HEK293 (cell line): Measurements from ENCODE around the gene PRICKLE1.

Experiments
- CTCF ChIA-PET: fragments of 350-600 bp; formaldehyde crosslinking; extraction: SDS; loops from one replicate; lab custom pipeline; 2021; ENCODE audit warnings: antibody characterized with exemption; lab: Yijun Ruan, JAX
- POLR2A ChIA-PET: fragments of 300-600 bp; formaldehyde crosslinking; extraction: SDS; loops from one replicate; lab custom pipeline; 2020; ENCODE audit warnings: antibody characterized with exemption, inconsistent platforms; lab: Yijun Ruan, JAX
- H3K27ac ChIP-seq: fragments of 200-500 bp; sonication (Bioruptor generic); 2 replicates; pipeline ENCODE4 v1.5.1; 2014; ENCODE audit warnings: low read depth, low read length, control low read depth, inconsistent platforms; ENCODE audit errors: extremely low read depth
- H3K36me3 ChIP-seq, 2 experiments: fragments of 200-500 bp in 1 of 2; sonication (Bioruptor generic) in 1 of 2; 1 replicate in 1 of 2; 2 replicates in 1 of 2; pipeline ENCODE4 v1.5.1; 2014 to 2017; ENCODE audit warnings: inconsistent platforms in 2 of 2, low read length in 2 of 2; ENCODE audit not compliant: control insufficient read depth in 2 of 2, insufficient read depth in 1 of 2
- H3K4me1 ChIP-seq: fragments of 200-500 bp; sonication (Bioruptor generic); 2 replicates; pipeline ENCODE4 v1.5.1; 2014; ENCODE audit warnings: mild to moderate bottlenecking, low read length, inconsistent platforms; ENCODE audit not compliant: control insufficient read depth, insufficient read depth
- H3K4me3 ChIP-seq: 2 replicates; pipeline ENCODE4 v1.5.1; 2011; ENCODE audit warnings: low read depth, mild to moderate bottlenecking, control low read depth, low read length, moderate library complexity
- H3K9me3 ChIP-seq: fragments of 200-500 bp; sonication (Bioruptor generic); 2 replicates; pipeline ENCODE4 v1.5.1; 2014; ENCODE audit warnings: low read depth, low read length, inconsistent platforms; ENCODE audit not compliant: control insufficient read depth, insufficient read depth
- BCL11B ChIP-seq: fragments of 450-650 bp; formaldehyde crosslinking; IDR thresholded peaks from 2 replicates; pipeline ENCODE4 v1.5.1; 2016; ENCODE audit warnings: low read depth, missing biosample characterization, missing genetic modification characterization
- FEZF1 ChIP-seq: fragments of 450-650 bp; formaldehyde crosslinking; IDR thresholded peaks from 2 replicates; pipeline ENCODE4 v1.5.1; 2016; ENCODE audit warnings: missing biosample characterization, missing genetic modification characterization
- GLI2 ChIP-seq: fragments of 450-650 bp; formaldehyde crosslinking; IDR thresholded peaks from 2 replicates; pipeline ENCODE4; 2017; ENCODE audit warnings: missing biosample characterization, missing genetic modification characterization, low read depth, borderline replicate concordance
- HOXD13 ChIP-seq: sonication (generic); formaldehyde crosslinking; IDR thresholded peaks from 2 replicates; pipeline ENCODE4 v1.8.0; 2022; ENCODE audit warnings: missing genetic modification reagents, borderline replicate concordance
- MEIS1 ChIP-seq: sonication (generic); formaldehyde crosslinking; IDR thresholded peaks from 2 replicates; pipeline ENCODE4 v1.8.1; 2022; ENCODE audit warnings: missing genetic modification reagents, mild to moderate bottlenecking, borderline replicate concordance
- OVOL3 ChIP-seq: fragments of 450-650 bp; formaldehyde crosslinking; IDR thresholded peaks from 2 replicates; pipeline ENCODE4 v1.5.1; 2016; ENCODE audit warnings: missing biosample characterization, missing genetic modification characterization
- SETDB1 ChIP-seq: IDR thresholded peaks from one replicate; pipeline ENCODE4 v1.6.1; 2017; ENCODE audit warnings: mild to moderate bottlenecking, low read length, moderate library complexity, mixed read lengths; ENCODE audit not compliant: insufficient read length
- YY1 ChIP-seq: fragments of 450-650 bp; formaldehyde crosslinking; IDR thresholded peaks from 2 replicates; pipeline ENCODE4 v1.5.1; 2018; ENCODE audit warnings: missing biosample characterization, missing genetic modification characterization
- ZBTB21 ChIP-seq: fragments of 450-650 bp; formaldehyde crosslinking; IDR thresholded peaks from 2 replicates; pipeline ENCODE4 v1.5.1; 2017; ENCODE audit warnings: missing biosample characterization, missing genetic modification characterization
- ZFP41 ChIP-seq: fragments of 450-650 bp; formaldehyde crosslinking; IDR thresholded peaks from 2 replicates; pipeline ENCODE4 v1.5.1; 2016; ENCODE audit warnings: missing biosample characterization, missing genetic modification characterization, borderline replicate concordance
- ZNF223 ChIP-seq: fragments of 450-650 bp; formaldehyde crosslinking; IDR thresholded peaks from 2 replicates; pipeline ENCODE4 v1.5.1; 2016; ENCODE audit warnings: missing biosample characterization, missing genetic modification characterization
- ZNF350 ChIP-seq: fragments of 450-650 bp; formaldehyde crosslinking; IDR thresholded peaks from 2 replicates; pipeline ENCODE4 v1.5.0; 2017; ENCODE audit warnings: missing biosample characterization, mild to moderate bottlenecking, missing genetic modification characterization
- ZNF48 ChIP-seq: fragments of 450-650 bp; formaldehyde crosslinking; IDR thresholded peaks from 2 replicates; pipeline ENCODE4 v1.5.1; 2016; ENCODE audit warnings: missing biosample characterization, missing genetic modification characterization
- ZNF521 ChIP-seq: fragments of 450-650 bp; formaldehyde crosslinking; IDR thresholded peaks from 2 replicates; pipeline ENCODE4 v1.5.1; 2017; ENCODE audit warnings: missing biosample characterization, mild to moderate bottlenecking, missing genetic modification characterization
- ZNF571 ChIP-seq: fragments of 450-650 bp; formaldehyde crosslinking; IDR thresholded peaks from 2 replicates; pipeline ENCODE4 v1.5.0; 2017; ENCODE audit warnings: missing biosample characterization, missing genetic modification characterization
- ZNF610 ChIP-seq: fragments of 450-650 bp; formaldehyde crosslinking; IDR thresholded peaks from 2 replicates; pipeline ENCODE4 v1.5.1; 2016; ENCODE audit warnings: missing biosample characterization, missing genetic modification characterization, borderline replicate concordance
- ZNF624 ChIP-seq: fragments of 450-650 bp; formaldehyde crosslinking; IDR thresholded peaks from 2 replicates; pipeline ENCODE4 v1.5.1; 2017; ENCODE audit warnings: missing biosample characterization, missing genetic modification characterization
- ZNF626 ChIP-seq: fragments of 450-650 bp; sonication (Bioruptor Pico); formaldehyde crosslinking; IDR thresholded peaks from 2 replicates; pipeline ENCODE4 v1.5.1; 2018; ENCODE audit warnings: missing biosample characterization, missing genetic modification characterization, inconsistent platforms
- ZNF777 ChIP-seq: fragments of 450-650 bp; formaldehyde crosslinking; IDR thresholded peaks from 2 replicates; pipeline ENCODE4 v1.5.1; 2017; ENCODE audit warnings: missing biosample characterization, missing genetic modification characterization, borderline replicate concordance
- TF ChIP-seq, protein P1 (sequence below): fragments of 450-650 bp; formaldehyde crosslinking; IDR thresholded peaks from 2 replicates; pipeline ENCODE4 v1.5.1; 2016; ENCODE audit warnings: missing biosample characterization, missing genetic modification characterization
- TF ChIP-seq, protein P2 (sequence below): fragments of 450-650 bp; formaldehyde crosslinking; optimal IDR thresholded peaks from 2 replicates; pipeline ENCODE3; 2016; ENCODE audit warnings: missing biosample characterization, mild to moderate bottlenecking, missing genetic modification characterization
- TF ChIP-seq, protein P3 (sequence below): fragments of 450-650 bp; formaldehyde crosslinking; IDR thresholded peaks from 2 replicates; pipeline ENCODE4 v1.5.1; 2016; ENCODE audit warnings: missing biosample characterization, missing genetic modification characterization
- TF ChIP-seq, protein P4 (sequence below): fragments of 450-650 bp; formaldehyde crosslinking; IDR thresholded peaks from 2 replicates; pipeline ENCODE4 v1.5.1; 2016; ENCODE audit warnings: missing biosample characterization, missing genetic modification characterization, low read depth

The PRICKLE1 gene

DNA sequence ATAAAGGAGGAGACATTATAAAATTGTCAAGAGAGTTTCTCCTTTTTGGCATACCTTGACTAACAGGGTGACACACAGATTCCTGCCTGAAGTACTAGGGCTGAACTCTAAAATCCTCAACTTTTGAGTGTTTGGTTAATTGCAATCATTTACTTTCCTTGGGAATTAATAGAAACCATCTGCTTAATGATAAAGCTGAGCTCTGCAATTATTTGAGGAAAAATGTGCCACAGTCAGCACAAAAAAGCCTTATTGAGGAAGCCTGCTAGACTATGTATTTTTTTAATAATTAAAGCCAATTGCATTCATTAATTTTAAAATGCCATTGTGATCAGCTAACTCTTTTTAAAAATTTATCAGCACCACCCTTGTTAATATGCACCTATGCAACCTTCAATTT lies 38.7 kb downstream of the PRICKLE1 start:
- Histone ChIP-seq H3K4me3 (no peak overlapping the region), H3K27ac (no peak overlapping the region), H3K9me3 (no peaks in the 10 kb centered on the region), H3K4me1 (no peaks in the 10 kb centered on the region), H3K36me3 (peaks cover 0 to 5% of the 10 kb centered on the region in 2 experiments; a peak in 1 of 3 replicates)
- TF ChIP-seq ZNF48, result no peak
- TF ChIP-seq, protein P1, sequence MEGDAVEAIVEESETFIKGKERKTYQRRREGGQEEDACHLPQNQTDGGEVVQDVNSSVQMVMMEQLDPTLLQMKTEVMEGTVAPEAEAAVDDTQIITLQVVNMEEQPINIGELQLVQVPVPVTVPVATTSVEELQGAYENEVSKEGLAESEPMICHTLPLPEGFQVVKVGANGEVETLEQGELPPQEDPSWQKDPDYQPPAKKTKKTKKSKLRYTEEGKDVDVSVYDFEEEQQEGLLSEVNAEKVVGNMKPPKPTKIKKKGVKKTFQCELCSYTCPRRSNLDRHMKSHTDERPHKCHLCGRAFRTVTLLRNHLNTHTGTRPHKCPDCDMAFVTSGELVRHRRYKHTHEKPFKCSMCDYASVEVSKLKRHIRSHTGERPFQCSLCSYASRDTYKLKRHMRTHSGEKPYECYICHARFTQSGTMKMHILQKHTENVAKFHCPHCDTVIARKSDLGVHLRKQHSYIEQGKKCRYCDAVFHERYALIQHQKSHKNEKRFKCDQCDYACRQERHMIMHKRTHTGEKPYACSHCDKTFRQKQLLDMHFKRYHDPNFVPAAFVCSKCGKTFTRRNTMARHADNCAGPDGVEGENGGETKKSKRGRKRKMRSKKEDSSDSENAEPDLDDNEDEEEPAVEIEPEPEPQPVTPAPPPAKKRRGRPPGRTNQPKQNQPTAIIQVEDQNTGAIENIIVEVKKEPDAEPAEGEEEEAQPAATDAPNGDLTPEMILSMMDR (tag by site-specific recombination), result no peak
- no peak for TF ChIP-seq ZBTB21 (tag by site-specific recombination)
- no peak for TF ChIP-seq ZNF571 (tag by site-specific recombination)
- TF ChIP-seq MEIS1 (CRISPR knock-in tag), result no peak
- no peak for TF ChIP-seq HOXD13 (CRISPR knock-in tag)
- TF ChIP-seq SETDB1, result no peak
- ChIA-PET POLR2A (no interaction called here), CTCF (no interaction called here)

DNA sequence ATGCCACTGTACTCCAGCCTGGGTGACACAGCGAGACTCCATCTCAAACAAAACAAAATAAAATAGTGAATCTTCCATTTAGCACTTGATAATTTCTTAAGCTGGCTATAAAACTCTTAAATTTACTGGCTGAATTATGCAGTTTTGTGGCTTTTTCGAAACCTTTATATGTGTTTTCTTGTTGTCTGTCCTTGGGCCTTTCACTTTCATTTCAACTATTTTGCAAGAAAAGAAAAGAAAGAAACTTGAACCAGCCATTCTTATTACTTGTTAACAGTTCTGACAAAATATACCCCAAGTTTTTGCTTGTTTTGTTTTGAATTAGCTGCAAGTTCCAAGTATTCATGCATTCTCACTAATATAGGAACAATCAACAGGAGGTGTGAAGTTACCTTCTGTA lies 42.8 kb downstream of the PRICKLE1 start:
- CTCF ChIA-PET, result interaction anchor here (0.6 to 0.7 kb wide), 2 partner anchors 29 to 789 kb away, joined by 3 read pairs; no protein-coding TSS in a partner anchor
- no peak overlapping the region for H3K4me3 ChIP-seq

DNA sequence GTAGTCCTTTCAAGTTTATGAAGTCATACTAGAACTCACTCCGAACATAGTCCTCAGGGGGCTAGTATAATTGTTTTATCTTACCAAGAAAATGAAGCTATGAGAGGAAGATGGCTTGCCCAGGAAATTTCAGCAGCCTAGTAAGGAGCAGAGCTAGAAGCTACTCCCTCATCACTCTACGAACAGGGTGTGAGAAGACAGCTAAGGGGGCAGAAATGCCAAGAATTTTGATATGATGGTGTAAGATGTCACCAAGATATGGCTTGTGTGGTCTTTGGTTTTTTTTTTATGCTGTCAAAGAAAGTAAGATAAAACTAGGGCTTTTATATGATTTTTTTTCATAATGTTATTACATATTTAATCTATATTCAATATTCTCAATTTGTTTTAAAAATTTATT lies 47.6 kb downstream of the PRICKLE1 start:
- no peak for TF ChIP-seq ZNF610
- TF ChIP-seq ZNF624 (tag by site-specific recombination), result no peak
- TF ChIP-seq, protein P2, sequence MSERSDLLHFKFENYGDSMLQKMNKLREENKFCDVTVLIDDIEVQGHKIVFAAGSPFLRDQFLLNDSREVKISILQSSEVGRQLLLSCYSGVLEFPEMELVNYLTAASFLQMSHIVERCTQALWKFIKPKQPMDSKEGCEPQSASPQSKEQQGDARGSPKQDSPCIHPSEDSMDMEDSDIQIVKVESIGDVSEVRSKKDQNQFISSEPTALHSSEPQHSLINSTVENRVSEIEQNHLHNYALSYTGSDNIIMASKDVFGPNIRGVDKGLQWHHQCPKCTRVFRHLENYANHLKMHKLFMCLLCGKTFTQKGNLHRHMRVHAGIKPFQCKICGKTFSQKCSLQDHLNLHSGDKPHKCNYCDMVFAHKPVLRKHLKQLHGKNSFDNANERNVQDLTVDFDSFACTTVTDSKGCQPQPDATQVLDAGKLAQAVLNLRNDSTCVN (tag by site-specific recombination), result no peak
- TF ChIP-seq ZNF350 (tag by site-specific recombination), result no peak
- no peak for TF ChIP-seq FEZF1 (tag by site-specific recombination)
- TF ChIP-seq ZNF223 (tag by site-specific recombination), result no peak
- no peak for TF ChIP-seq GLI2
- TF ChIP-seq YY1 (tag by site-specific recombination), result no peak
- no peak for TF ChIP-seq MEIS1 (CRISPR knock-in tag)
- TF ChIP-seq BCL11B (tag by site-specific recombination), result no peak
- no peak for TF ChIP-seq ZNF777 (tag by site-specific recombination)
- TF ChIP-seq ZNF521, result no peak
- TF ChIP-seq ZFP41 (tag by site-specific recombination), result no peak
- TF ChIP-seq, protein P3, sequence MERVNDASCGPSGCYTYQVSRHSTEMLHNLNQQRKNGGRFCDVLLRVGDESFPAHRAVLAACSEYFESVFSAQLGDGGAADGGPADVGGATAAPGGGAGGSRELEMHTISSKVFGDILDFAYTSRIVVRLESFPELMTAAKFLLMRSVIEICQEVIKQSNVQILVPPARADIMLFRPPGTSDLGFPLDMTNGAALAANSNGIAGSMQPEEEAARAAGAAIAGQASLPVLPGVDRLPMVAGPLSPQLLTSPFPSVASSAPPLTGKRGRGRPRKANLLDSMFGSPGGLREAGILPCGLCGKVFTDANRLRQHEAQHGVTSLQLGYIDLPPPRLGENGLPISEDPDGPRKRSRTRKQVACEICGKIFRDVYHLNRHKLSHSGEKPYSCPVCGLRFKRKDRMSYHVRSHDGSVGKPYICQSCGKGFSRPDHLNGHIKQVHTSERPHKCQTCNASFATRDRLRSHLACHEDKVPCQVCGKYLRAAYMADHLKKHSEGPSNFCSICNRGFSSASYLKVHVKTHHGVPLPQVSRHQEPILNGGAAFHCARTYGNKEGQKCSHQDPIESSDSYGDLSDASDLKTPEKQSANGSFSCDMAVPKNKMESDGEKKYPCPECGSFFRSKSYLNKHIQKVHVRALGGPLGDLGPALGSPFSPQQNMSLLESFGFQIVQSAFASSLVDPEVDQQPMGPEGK (tag by site-specific recombination), result no peak
- no peak for TF ChIP-seq OVOL3 (tag by site-specific recombination)
- TF ChIP-seq ZNF626 (tag by site-specific recombination), result no peak
- TF ChIP-seq, protein P1 (tag by site-specific recombination), result no peak
- TF ChIP-seq, protein P4, sequence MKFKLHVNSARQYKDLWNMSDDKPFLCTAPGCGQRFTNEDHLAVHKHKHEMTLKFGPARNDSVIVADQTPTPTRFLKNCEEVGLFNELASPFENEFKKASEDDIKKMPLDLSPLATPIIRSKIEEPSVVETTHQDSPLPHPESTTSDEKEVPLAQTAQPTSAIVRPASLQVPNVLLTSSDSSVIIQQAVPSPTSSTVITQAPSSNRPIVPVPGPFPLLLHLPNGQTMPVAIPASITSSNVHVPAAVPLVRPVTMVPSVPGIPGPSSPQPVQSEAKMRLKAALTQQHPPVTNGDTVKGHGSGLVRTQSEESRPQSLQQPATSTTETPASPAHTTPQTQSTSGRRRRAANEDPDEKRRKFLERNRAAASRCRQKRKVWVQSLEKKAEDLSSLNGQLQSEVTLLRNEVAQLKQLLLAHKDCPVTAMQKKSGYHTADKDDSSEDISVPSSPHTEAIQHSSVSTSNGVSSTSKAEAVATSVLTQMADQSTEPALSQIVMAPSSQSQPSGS, result no peak

More for the DNA sequence above, 42.8 kb downstream of the PRICKLE1 start:
- H3K27ac ChIP-seq, result no peak overlapping the region
- POLR2A ChIA-PET, result no interaction called here
- no peak for TF ChIP-seq SETDB1
- no peaks in the 10 kb centered on the region for H3K9me3 ChIP-seq
- H3K4me1 ChIP-seq, result no peaks in the 10 kb centered on the region
- peaks cover 0 to 5% of the 10 kb centered on the region in 2 experiments; a peak in 2 of 3 replicates for H3K36me3 ChIP-seq

More for the DNA sequence above, 47.6 kb downstream of the PRICKLE1 start:
- Histone ChIP-seq H3K27ac (no peak overlapping the region), H3K36me3 (peaks cover 0 to 5% of the 10 kb centered on the region in 2 experiments; a peak in 1 of 3 replicates), H3K4me3 (no peak overlapping the region), H3K4me1 (no peaks in the 10 kb centered on the region), H3K9me3 (no peaks in the 10 kb centered on the region)
- ChIA-PET POLR2A (no interaction called here), CTCF (interaction anchor here (0.6 to 1.4 kb wide), 2 partner anchors 11 to 28 kb away, joined by 4 read pairs; no protein-coding TSS in a partner anchor)
